Raji (cell line): ENCODE measurements around the gene SH3RF3.

Experiments used
- POLR2A ChIP-seq: IDR thresholded peaks from 2 replicates; pipeline ENCODE4 v1.6.1; 2011; ENCODE audit warnings: low read depth, low read length, control low read depth; ENCODE audit not compliant: insufficient read depth

Gene SH3RF3

GRCh38 chr2:109318150-109318948 lies 189.3 kb downstream of the SH3RF3 start:
- no peak for TF ChIP-seq POLR2A

GRCh38 chr2:109318949-109319342 lies 189.9 kb downstream of the SH3RF3 start:
- no peak for TF ChIP-seq POLR2A

DNA sequence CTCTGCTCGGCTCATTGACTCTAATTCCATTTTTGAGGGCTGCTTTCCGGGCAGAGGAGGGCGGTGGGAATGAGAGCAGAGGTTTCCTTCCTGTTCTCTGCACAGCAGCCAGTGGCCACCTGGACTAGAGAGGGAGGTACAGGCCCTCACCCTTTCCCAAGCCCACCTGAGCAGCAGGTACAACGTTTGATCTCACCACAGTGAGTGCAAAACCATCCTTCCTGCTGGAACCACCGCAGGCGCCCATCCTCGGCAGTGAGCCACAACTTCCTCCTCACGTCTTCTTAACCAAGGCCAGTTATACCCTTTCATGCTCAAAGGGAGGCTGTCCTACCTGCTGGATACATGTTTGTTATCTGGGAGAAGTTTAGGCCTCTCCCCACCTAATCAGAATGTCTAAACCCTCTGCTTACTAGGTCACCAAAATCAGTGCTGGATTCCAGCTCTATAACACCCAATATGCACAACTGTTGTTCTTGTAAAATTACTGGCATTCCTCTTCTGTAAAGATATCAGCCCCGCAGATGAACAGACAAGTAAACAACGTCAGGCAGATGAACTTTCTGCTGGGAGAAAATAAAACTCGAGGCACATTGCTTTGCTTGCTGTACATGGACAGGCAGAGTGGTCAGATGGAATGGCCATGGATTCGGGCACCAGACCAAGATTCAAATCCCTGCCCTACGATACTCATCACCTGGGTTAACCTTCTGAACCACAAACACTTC lies 191.4 kb downstream of the SH3RF3 start:
- no peak for TF ChIP-seq POLR2A

DNA sequence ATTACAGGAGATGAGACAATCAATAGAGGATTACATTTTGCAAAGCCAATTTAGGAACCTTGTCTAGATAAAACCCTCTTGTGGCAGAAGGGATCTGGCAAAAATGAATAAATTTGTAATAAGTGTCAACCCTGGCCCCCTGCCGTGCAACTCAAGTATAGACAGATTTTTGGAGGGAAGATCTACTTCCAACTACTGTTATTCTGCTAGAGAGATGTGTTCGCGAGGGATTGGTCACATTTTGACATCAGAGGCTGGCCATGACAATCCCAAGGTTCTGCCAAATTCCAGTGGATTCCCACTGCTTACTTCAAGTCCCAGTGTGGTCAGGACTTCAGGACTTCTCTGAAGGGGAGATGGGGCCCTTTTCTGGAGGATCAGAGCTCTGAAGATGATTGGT lies 192.6 kb downstream of the SH3RF3 start:
- TF ChIP-seq POLR2A, result no peak

DNA sequence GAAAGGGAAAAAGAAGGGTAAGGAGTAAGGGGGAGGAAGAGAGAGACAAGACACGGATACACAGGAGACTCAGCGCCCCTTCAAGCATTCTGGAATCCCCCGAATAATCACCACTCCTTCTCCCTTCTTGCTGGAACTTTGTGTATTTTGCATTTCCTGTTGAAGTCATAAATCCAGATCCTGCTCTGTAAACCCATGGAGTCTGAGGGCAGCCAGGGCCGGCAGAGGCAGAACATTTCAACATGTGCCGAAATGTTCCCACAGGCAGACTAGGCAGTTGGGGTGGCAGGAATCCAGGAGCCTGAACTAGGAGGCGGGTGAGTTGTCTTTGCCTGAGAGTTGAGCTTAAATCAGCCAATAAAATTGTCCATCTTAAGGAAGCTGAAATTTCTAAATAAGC lies 193.1 kb downstream of the SH3RF3 start:
- no peak for TF ChIP-seq POLR2A

- no peak for TF ChIP-seq POLR2A
These were observed 193.6 kb downstream of the SH3RF3 start for GRCh38 chr2:109322641-109323040.

GRCh38 chr2:109324861-109325260 lies 195.9 kb downstream of the SH3RF3 start:
- no peak for TF ChIP-seq POLR2A

- no peak for TF ChIP-seq POLR2A
These were observed 196.6 kb downstream of the SH3RF3 start for GRCh38 chr2:109325570-109325969.

DNA sequence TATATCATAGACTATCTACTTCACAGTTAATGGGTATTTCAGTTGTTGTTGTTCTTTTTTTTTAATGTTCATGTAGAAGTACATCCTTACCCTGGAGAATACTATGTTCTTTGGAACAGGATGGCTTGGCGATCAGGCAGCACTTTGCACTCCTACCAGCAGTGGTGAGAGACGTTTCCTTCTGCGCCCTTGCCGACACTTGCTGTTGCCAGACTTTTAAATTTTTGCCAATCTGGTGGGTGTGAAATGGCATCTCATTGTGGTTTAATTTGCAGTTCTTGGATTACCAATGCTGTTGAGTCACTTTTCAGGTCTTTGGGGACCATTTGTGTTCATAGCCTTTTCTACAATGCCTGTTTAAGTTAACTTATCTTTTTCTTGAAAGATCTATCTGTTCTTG lies 197.3 kb downstream of the SH3RF3 start:
- no peak for TF ChIP-seq POLR2A

GRCh38 chr2:109330056-109330455 lies 201.1 kb downstream of the SH3RF3 start:
- no peak for TF ChIP-seq POLR2A

GRCh38 chr2:109331081-109331480 lies 202.1 kb downstream of the SH3RF3 start:
- no peak for TF ChIP-seq POLR2A

DNA sequence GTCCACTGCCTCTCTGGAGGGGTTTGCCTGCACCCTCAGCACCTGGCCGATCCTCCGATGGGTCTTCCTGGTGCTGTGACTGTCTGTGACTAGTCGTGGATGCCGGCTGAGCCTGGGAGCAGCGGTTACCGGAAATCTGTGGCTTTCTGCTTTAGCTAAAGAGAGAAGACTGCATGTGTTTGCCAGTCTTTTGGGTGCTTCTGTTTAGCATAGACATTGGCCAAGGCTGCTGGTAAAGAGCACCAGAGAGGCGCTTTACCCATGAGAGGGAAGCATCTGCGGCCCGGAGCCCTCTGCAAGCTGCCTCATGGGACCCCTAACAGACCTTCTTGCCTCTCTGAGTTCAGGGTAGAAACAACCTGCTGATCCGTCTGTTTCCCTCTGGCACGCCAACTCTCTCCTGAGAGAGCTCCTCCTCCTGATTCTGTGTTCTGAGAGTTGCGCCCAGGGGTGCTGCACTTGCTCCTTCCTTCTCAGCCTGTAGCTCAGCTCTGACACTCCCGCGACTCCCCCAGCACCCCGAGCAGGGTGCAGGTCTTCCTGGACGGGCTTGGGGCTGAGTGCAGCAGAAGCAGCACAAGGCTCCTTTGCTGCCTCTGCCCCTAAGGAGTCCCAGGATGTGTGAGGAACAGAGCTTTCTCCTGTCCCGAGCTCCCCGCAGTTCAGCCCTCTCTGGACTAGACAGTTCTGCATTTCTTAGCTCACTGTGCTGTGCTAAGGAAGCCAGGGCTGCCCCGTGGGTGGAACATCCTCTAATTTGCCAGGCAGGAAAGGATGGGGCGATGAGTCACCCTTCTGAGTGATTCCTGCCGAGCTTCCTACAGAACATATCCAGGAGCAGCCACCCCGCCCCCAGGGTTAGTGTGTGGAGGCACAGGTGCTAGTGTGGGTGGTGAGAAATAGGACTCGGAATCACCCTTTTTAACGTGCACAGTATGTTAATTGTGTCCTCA lies 203.2 kb downstream of the SH3RF3 start:
- no peak for TF ChIP-seq POLR2A

- TF ChIP-seq POLR2A, result no peak
These were observed 203.9 kb downstream of the SH3RF3 start for GRCh38 chr2:109332880-109333279.

GRCh38 chr2:109333414-109334210 lies 204.6 kb downstream of the SH3RF3 start:
- TF ChIP-seq POLR2A, result no peak
